ENCODE data around the gene HOXA3.

- TF ChIP-seq POLR2A (IDR thresholded peaks at IDR 0.05): no peak
- TF ChIP-seq CTCF (IDR thresholded peaks at IDR 0.05): peak; percentile 45 to 82 (median 64)
- no peak for TF ChIP-seq POLR2AphosphoS5 (IDR thresholded peaks at IDR 0.05)
- no peak for TF ChIP-seq EP300 (IDR thresholded peaks at IDR 0.05)
Measured at GRCh38 chr7:27179503-27180430, 27.4 kb upstream of the HOXA3 start.
